ENCODE results near the gene SLX4IP.

SLX4IP gene

GRCh38 chr20:10557685-10558084 is 122.6 kb downstream of the SLX4IP start:
- no peak for DNase-seq (ENCODE audit: low read depth)
- TF ChIP-seq, protein P1, sequence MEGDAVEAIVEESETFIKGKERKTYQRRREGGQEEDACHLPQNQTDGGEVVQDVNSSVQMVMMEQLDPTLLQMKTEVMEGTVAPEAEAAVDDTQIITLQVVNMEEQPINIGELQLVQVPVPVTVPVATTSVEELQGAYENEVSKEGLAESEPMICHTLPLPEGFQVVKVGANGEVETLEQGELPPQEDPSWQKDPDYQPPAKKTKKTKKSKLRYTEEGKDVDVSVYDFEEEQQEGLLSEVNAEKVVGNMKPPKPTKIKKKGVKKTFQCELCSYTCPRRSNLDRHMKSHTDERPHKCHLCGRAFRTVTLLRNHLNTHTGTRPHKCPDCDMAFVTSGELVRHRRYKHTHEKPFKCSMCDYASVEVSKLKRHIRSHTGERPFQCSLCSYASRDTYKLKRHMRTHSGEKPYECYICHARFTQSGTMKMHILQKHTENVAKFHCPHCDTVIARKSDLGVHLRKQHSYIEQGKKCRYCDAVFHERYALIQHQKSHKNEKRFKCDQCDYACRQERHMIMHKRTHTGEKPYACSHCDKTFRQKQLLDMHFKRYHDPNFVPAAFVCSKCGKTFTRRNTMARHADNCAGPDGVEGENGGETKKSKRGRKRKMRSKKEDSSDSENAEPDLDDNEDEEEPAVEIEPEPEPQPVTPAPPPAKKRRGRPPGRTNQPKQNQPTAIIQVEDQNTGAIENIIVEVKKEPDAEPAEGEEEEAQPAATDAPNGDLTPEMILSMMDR (IDR thresholded peaks at IDR 0.05; ENCODE audit: low read depth, low read length), result no peak
- TF ChIP-seq, protein P2, sequence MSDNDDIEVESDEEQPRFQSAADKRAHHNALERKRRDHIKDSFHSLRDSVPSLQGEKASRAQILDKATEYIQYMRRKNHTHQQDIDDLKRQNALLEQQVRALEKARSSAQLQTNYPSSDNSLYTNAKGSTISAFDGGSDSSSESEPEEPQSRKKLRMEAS (IDR thresholded peaks at IDR 0.05; ENCODE audit: low read depth, low read length), result no peak
- TF ChIP-seq MYC (IDR thresholded peaks at IDR 0.05; ENCODE audit: low read depth, low read length), result no peak
- no peak for TF ChIP-seq POLR2A (IDR thresholded peaks at IDR 0.05; ENCODE audit: extremely low read depth, insufficient read length)
- no peak overlapping the region for H3K4me3 ChIP-seq (ENCODE audit: low read depth, low read length)

- DNase-seq (ENCODE audit: low read depth), result no peak
- H3K4me3 ChIP-seq (ENCODE audit: low read depth, low read length), result no peak overlapping the region
- TF ChIP-seq POLR2A (IDR thresholded peaks at IDR 0.05; ENCODE audit: extremely low read depth, insufficient read length) (no peak), MYC (IDR thresholded peaks at IDR 0.05; ENCODE audit: low read depth, low read length) (no peak)
- TF ChIP-seq, protein P2 (IDR thresholded peaks at IDR 0.05; ENCODE audit: low read depth, low read length), result no peak
- TF ChIP-seq, protein P1 (IDR thresholded peaks at IDR 0.05; ENCODE audit: low read depth, low read length), result no peak
Observed at GRCh38 chr20:10558635-10559187, 123.6 kb downstream of the SLX4IP start.

GRCh38 chr20:10559266-10559665 is 124.2 kb downstream of the SLX4IP start:
- TF ChIP-seq, protein P2 (IDR thresholded peaks at IDR 0.05; ENCODE audit: low read depth, low read length), result no peak
- TF ChIP-seq, protein P1 (IDR thresholded peaks at IDR 0.05; ENCODE audit: low read depth, low read length), result no peak
- TF ChIP-seq MYC (IDR thresholded peaks at IDR 0.05; ENCODE audit: low read depth, low read length) (no peak), POLR2A (IDR thresholded peaks at IDR 0.05; ENCODE audit: extremely low read depth, insufficient read length) (no peak)
- DNase-seq (ENCODE audit: low read depth), result no peak
- H3K4me3 ChIP-seq (ENCODE audit: low read depth, low read length), result no peak overlapping the region

GRCh38 chr20:10560686-10561085 is 125.6 kb downstream of the SLX4IP start:
- no peak overlapping the region for H3K4me3 ChIP-seq (ENCODE audit: low read depth, low read length)
- no peak for DNase-seq (ENCODE audit: low read depth)
- TF ChIP-seq, protein P2 (IDR thresholded peaks at IDR 0.05; ENCODE audit: low read depth, low read length), result no peak
- TF ChIP-seq, protein P1 (IDR thresholded peaks at IDR 0.05; ENCODE audit: low read depth, low read length), result no peak
- TF ChIP-seq MYC (IDR thresholded peaks at IDR 0.05; ENCODE audit: low read depth, low read length), result no peak

GRCh38 chr20:10561302-10561701 is 126.2 kb downstream of the SLX4IP start:
- TF ChIP-seq, protein P1 (IDR thresholded peaks at IDR 0.05; ENCODE audit: low read depth, low read length), result no peak
- TF ChIP-seq MYC (IDR thresholded peaks at IDR 0.05; ENCODE audit: low read depth, low read length) (no peak), POLR2A (IDR thresholded peaks at IDR 0.05; ENCODE audit: extremely low read depth, insufficient read length) (no peak)
- TF ChIP-seq, protein P2 (IDR thresholded peaks at IDR 0.05; ENCODE audit: low read depth, low read length), result no peak
- no peak for DNase-seq (ENCODE audit: low read depth)
- H3K4me3 ChIP-seq (ENCODE audit: low read depth, low read length), result no peak overlapping the region
